Uterus (tissue), 2 donors: ENCODE results near the gene RSPO4.

Experiments used
- POLR2A ChIP-seq, 2 donors: fragments of 450-650 bp; IDR thresholded peaks; one replicate each; pipeline ENCODE4 v1.6.1; 2016; ENCODE audit warnings: antibody characterized with exemption in 2 of 2, mild to moderate bottlenecking in 1 of 2, moderate library complexity in 1 of 2
- TF ChIP-seq, protein P1 (sequence below), 4 experiments: fragments of 200-600 bp in 2 of 4; fragments of 450-650 bp in 2 of 4; sonication (generic) in 2 of 4; IDR thresholded peaks; one replicate each; pipeline ENCODE4 v1.5.1; 2016 to 2019; ENCODE audit warnings: antibody characterized with exemption in 4 of 4, mild to moderate bottlenecking in 2 of 4, moderate library complexity in 1 of 4

DNA sequence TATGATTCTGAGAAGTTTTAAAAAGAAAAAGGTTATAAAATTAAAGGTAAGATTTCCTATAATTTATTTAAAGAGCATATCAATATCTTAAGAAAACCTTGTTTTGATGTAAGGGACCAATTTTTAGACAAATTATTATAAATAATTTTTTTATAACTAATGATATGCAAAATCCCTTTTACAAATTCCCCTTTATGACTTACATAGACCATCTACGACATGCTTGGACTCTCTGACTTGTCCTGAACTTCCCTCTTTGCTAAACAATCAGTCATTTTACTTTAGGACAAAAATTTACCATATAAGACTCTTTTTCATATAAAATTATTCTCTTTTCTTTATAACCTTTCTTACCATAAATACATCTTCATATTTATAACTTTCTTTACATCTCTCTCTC, 70.7 kb downstream of the RSPO4 start:
- no peak for TF ChIP-seq POLR2A (IDR thresholded peaks at IDR 0.05)
- TF ChIP-seq, protein P1, sequence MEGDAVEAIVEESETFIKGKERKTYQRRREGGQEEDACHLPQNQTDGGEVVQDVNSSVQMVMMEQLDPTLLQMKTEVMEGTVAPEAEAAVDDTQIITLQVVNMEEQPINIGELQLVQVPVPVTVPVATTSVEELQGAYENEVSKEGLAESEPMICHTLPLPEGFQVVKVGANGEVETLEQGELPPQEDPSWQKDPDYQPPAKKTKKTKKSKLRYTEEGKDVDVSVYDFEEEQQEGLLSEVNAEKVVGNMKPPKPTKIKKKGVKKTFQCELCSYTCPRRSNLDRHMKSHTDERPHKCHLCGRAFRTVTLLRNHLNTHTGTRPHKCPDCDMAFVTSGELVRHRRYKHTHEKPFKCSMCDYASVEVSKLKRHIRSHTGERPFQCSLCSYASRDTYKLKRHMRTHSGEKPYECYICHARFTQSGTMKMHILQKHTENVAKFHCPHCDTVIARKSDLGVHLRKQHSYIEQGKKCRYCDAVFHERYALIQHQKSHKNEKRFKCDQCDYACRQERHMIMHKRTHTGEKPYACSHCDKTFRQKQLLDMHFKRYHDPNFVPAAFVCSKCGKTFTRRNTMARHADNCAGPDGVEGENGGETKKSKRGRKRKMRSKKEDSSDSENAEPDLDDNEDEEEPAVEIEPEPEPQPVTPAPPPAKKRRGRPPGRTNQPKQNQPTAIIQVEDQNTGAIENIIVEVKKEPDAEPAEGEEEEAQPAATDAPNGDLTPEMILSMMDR (IDR thresholded peaks at IDR 0.05): no peak
